ENCODE measurements around the gene NUP93. TPM values are rescaled to one million over a fixed set of nuclear protein-coding genes. Genes with fewer than 3 reads are reported as not detected.
"Not testable (repeated sequence)": the region's sequence is repeated elsewhere in the genome, so short reads cannot be mapped to it uniquely, and the experiment has no call there.

NUP93 gene
- total RNA-seq, 1 experiment from 2014 or later = 60.2 TPM

- BruUV-seq (replicated peaks) = no TSS peak
- no peaks in the 10 kb centered on the region for H3K36me3 Mint-ChIP-seq (ENCODE audit: insufficient read depth, unreplicated experiment)
- ChIA-PET CTCF (interaction anchor here (0.6 to 1.9 kb wide), 2 partner anchors 55 to 302 kb away, joined by 3 to 4 read pairs; no protein-coding TSS in a partner anchor), POLR2A (no interaction called here)
- no peak overlapping the region for H3K4me3 Mint-ChIP-seq (ENCODE audit: unreplicated experiment)
- H3K27me3 Mint-ChIP-seq (ENCODE audit: insufficient read depth, unreplicated experiment) = no peaks in the 10 kb centered on the region
- no peak for TF ChIP-seq CTCF (IDR thresholded peaks at IDR 0.05; ENCODE audit: unreplicated experiment)
- intact Hi-C loops (cut with micrococcal nuclease) = loop anchor here (5.0 kb wide), 1 partner anchor 53 kb away; no protein-coding TSS in a partner anchor
- DNase-seq (ENCODE audit: unreplicated experiment) = no peak
- peaks cover 9% of the 10 kb centered on the region for H3K4me1 Mint-ChIP-seq (ENCODE audit: insufficient read depth, unreplicated experiment)
- H3K9me3 Mint-ChIP-seq (ENCODE audit: unreplicated experiment) = no peaks in the 10 kb centered on the region
- no peak overlapping the region for H3K27ac Mint-ChIP-seq (ENCODE audit: low read depth, unreplicated experiment)
Observed at GRCh38 chr16:56734429-56734828, 4.5 kb downstream of the NUP93 start.

- no peak for TF ChIP-seq CTCF (IDR thresholded peaks at IDR 0.05; ENCODE audit: unreplicated experiment)
- Mint-ChIP-seq H3K36me3 (ENCODE audit: insufficient read depth, unreplicated experiment) (no peaks in the 10 kb centered on the region), H3K4me3 (ENCODE audit: unreplicated experiment) (no peak overlapping the region), H3K9me3 (ENCODE audit: unreplicated experiment) (no peaks in the 10 kb centered on the region), H3K27me3 (ENCODE audit: insufficient read depth, unreplicated experiment) (no peaks in the 10 kb centered on the region), H3K4me1 (ENCODE audit: insufficient read depth, unreplicated experiment) (no peaks in the 10 kb centered on the region), H3K27ac (ENCODE audit: low read depth, unreplicated experiment) (no peak overlapping the region)
- no peak for DNase-seq (ENCODE audit: unreplicated experiment)
- POLR2A ChIA-PET = interaction anchor here (1.2 kb wide), 1 partner anchor 491 kb away, joined by 3 read pairs; no protein-coding TSS in a partner anchor
- intact Hi-C loops (cut with micrococcal nuclease) = no loop called here
- CTCF ChIA-PET = interaction anchor here (0.6 kb wide), 1 partner anchor 35 kb away, joined by 3 read pairs; no protein-coding TSS in a partner anchor
- no TSS peak for BruUV-seq (replicated peaks)
Observed at GRCh38 chr16:56736476-56736875, 6.5 kb downstream of the NUP93 start.

- Mint-ChIP-seq H3K27me3 (ENCODE audit: insufficient read depth, unreplicated experiment) (no peaks in the 10 kb centered on the region), H3K36me3 (ENCODE audit: insufficient read depth, unreplicated experiment) (no peaks in the 10 kb centered on the region), H3K9me3 (ENCODE audit: unreplicated experiment) (no peaks in the 10 kb centered on the region), H3K4me3 (ENCODE audit: unreplicated experiment) (no peak overlapping the region), H3K27ac (ENCODE audit: low read depth, unreplicated experiment) (no peak overlapping the region), H3K4me1 (ENCODE audit: insufficient read depth, unreplicated experiment) (no peaks in the 10 kb centered on the region)
- DNase-seq (ENCODE audit: unreplicated experiment) = no peak
- no peak for TF ChIP-seq CTCF (IDR thresholded peaks at IDR 0.05; ENCODE audit: unreplicated experiment)
- BruUV-seq (replicated peaks) = no TSS peak
- CTCF ChIA-PET = interaction anchor here (0.6 kb wide), 1 partner anchor 744 kb away, joined by 3 read pairs; no protein-coding TSS in a partner anchor
- intact Hi-C loops (cut with micrococcal nuclease) = no loop called here
- POLR2A ChIA-PET = no interaction called here
Observed at GRCh38 chr16:56737539-56737938, 7.6 kb downstream of the NUP93 start.

GRCh38 chr16:56738221-56738620 is 8.3 kb downstream of the NUP93 start:
- ChIA-PET CTCF (no interaction called here), POLR2A (no interaction called here)
- no peak for TF ChIP-seq CTCF (IDR thresholded peaks at IDR 0.05; ENCODE audit: unreplicated experiment)
- H3K36me3 Mint-ChIP-seq (ENCODE audit: insufficient read depth, unreplicated experiment) = no peaks in the 10 kb centered on the region
- H3K4me3 Mint-ChIP-seq (ENCODE audit: unreplicated experiment) = no peak overlapping the region
- H3K4me1 Mint-ChIP-seq (ENCODE audit: insufficient read depth, unreplicated experiment) = peaks cover 1% of the 10 kb centered on the region
- intact Hi-C loops (cut with micrococcal nuclease) = no loop called here
- H3K27me3 Mint-ChIP-seq (ENCODE audit: insufficient read depth, unreplicated experiment) = no peaks in the 10 kb centered on the region
- no peak for DNase-seq (ENCODE audit: unreplicated experiment)
- no TSS peak for BruUV-seq (replicated peaks)
- no peaks in the 10 kb centered on the region for H3K9me3 Mint-ChIP-seq (ENCODE audit: unreplicated experiment)
- H3K27ac Mint-ChIP-seq (ENCODE audit: low read depth, unreplicated experiment) = no peak overlapping the region

GRCh38 chr16:56739378-56739777 is 9.4 kb downstream of the NUP93 start:
- H3K27me3 Mint-ChIP-seq (ENCODE audit: insufficient read depth, unreplicated experiment); H3K4me3 Mint-ChIP-seq (ENCODE audit: unreplicated experiment); H3K27ac Mint-ChIP-seq (ENCODE audit: low read depth, unreplicated experiment); H3K9me3 Mint-ChIP-seq (ENCODE audit: unreplicated experiment); DNase-seq (ENCODE audit: unreplicated experiment); BruUV-seq (replicated peaks); H3K36me3 Mint-ChIP-seq (ENCODE audit: insufficient read depth, unreplicated experiment); POLR2A ChIA-PET; intact Hi-C loops (cut with micrococcal nuclease); CTCF ChIA-PET: not testable (repeated sequence)
- peaks cover 12% of the 10 kb centered on the region for H3K4me1 Mint-ChIP-seq (ENCODE audit: insufficient read depth, unreplicated experiment)

All from MCF 10A (cell line).